Suppressor macrophage treated with lipopolysaccharide for 4 hours (primary cell): Measurements from ENCODE around the gene IGIP.
"Not testable (repeated sequence)": the region's sequence is repeated elsewhere in the genome, so short reads cannot be mapped to it uniquely, and the experiment has no call there.

Experiments
- DNase-seq: peaks from one replicate; pipeline ENCODE4 v3.0.0-alpha.2; 2020

Gene IGIP

GRCh38 chr5:140142856-140143255 lies 17.1 kb downstream of the IGIP start:
- DNase-seq, result no peak

- no peak for DNase-seq
Observed at GRCh38 chr5:140143521-140144258, 18.0 kb downstream of the IGIP start.

- DNase-seq, result no peak
Observed at GRCh38 chr5:140145256-140145655, 19.5 kb downstream of the IGIP start.

- peak; percentile 86 for DNase-seq
Observed at GRCh38 chr5:140145818-140146522, 20.2 kb downstream of the IGIP start.

- no peak for DNase-seq
Observed at GRCh38 chr5:140146523-140146842, 20.7 kb downstream of the IGIP start.

- DNase-seq, result no peak
Observed at GRCh38 chr5:140147460-140147859, 21.7 kb downstream of the IGIP start.

GRCh38 chr5:140148508-140148907 lies 22.8 kb downstream of the IGIP start:
- no peak for DNase-seq

- no peak for DNase-seq
Observed at GRCh38 chr5:140150201-140150600, 24.5 kb downstream of the IGIP start.

- DNase-seq, result no peak
Observed at GRCh38 chr5:140151144-140152021, 25.6 kb downstream of the IGIP start.

GRCh38 chr5:140152022-140152999 lies 26.6 kb downstream of the IGIP start:
- no peak for DNase-seq

GRCh38 chr5:140153255-140153654 lies 27.5 kb downstream of the IGIP start:
- DNase-seq, result no peak

- DNase-seq, result no peak
Observed at GRCh38 chr5:140153905-140154304, 28.2 kb downstream of the IGIP start.

- DNase-seq, result not testable (repeated sequence)
Observed at GRCh38 chr5:140154710-140155381, 29.1 kb downstream of the IGIP start.

- DNase-seq, result peak; percentile 93
Observed at GRCh38 chr5:140157032-140157781, 31.5 kb downstream of the IGIP start.

GRCh38 chr5:140159014-140159927 lies 33.5 kb downstream of the IGIP start:
- DNase-seq, result no peak

- no peak for DNase-seq
Observed at GRCh38 chr5:140162275-140162674, 36.5 kb downstream of the IGIP start.

- DNase-seq, result no peak
Observed at GRCh38 chr5:140162781-140163180, 37.0 kb downstream of the IGIP start.

GRCh38 chr5:140165101-140165922 lies 39.6 kb downstream of the IGIP start:
- no peak for DNase-seq

- DNase-seq, result no peak
Observed at GRCh38 chr5:140165923-140166270, 40.2 kb downstream of the IGIP start.
